HG03571 (cell line): ENCODE measurements around the gene PPP4R1.

Experiments used
- ATAC-seq: cut with Tn5 transposase; IDR thresholded peaks from one replicate; pipeline ENCODE4 v1.9.1; 2021; ENCODE audit not compliant: unreplicated experiment

Gene PPP4R1

GRCh38 chr18:9516437-9517064, 97.8 kb downstream of the PPP4R1 start:
- ATAC-seq, result no peak

DNA sequence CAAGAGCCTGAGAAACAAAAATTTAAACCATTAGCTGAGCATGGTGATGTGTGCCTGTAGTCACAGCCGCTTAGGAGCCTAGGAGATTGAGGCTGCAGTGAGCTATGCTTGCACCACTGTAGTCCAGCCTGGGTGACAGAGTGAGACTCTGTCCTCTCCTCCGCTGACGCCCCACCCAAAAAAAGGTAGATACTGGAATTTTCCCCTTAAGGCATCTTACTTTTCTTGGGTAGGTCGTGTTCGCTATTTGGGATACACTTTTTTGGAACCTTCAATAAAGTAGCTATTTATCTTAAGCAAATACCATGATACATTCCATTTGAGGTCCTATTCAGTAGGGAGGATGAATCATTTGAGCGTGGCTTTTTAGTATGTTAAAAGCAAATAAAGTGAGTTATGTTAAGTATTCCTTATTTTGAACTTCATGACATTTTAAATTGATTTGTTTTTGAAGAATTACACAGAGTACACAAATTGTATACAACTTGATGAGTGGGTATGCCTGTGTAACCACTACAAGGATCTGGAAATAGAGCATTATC, 100.3 kb downstream of the PPP4R1 start:
- no peak for ATAC-seq

DNA sequence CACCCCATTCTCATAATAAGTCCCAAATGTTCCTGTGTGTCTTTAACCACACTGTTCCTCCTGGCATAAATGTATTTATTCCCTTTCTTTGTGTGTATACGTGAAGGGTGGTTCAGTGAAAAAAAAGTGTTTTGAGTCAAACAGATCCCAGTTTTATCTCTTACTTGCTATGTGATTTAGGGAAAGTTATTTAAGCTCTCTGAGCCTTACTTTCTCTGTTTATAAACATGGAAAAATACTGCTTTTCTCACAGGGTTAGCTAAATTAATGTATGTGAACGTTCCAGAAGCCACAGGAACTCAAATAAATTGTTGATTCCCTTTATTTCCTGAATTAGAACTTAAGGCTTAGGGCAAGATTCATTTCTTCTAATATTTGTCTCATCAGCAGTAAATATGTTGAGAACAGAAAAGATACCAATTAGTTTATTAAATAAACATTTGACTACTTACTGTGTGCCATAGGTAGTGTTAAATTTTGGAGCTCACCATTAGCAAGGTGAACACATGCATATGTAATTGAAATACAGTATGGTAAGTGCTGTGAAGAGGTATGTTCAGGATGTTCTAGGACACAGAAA, 105.8 kb downstream of the PPP4R1 start:
- ATAC-seq, result no peak

DNA sequence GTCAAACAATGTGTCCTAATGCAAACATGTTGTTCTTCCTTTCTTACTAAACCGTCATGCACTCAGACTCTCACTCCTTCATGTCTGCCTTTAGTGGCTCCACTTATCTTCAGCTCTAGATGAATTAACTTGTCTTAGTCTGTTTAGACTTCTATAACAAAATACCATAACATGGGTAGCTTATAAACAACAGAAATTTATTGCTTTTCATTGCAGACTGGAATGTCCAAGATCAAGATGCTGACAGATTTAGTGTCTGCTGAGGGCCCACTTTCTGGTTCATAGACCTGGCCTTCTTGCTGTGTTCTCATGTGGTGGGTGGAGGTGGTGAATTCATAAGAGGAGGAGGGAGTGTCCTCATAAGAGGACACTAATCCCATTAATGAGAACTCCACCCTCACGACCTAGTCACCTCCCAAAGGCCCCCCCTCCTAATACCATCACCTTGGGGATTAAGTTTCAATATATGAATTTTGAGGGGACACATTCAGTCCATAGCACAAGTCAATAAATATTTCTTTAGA, 106.7 kb downstream of the PPP4R1 start:
- ATAC-seq, result no peak

DNA sequence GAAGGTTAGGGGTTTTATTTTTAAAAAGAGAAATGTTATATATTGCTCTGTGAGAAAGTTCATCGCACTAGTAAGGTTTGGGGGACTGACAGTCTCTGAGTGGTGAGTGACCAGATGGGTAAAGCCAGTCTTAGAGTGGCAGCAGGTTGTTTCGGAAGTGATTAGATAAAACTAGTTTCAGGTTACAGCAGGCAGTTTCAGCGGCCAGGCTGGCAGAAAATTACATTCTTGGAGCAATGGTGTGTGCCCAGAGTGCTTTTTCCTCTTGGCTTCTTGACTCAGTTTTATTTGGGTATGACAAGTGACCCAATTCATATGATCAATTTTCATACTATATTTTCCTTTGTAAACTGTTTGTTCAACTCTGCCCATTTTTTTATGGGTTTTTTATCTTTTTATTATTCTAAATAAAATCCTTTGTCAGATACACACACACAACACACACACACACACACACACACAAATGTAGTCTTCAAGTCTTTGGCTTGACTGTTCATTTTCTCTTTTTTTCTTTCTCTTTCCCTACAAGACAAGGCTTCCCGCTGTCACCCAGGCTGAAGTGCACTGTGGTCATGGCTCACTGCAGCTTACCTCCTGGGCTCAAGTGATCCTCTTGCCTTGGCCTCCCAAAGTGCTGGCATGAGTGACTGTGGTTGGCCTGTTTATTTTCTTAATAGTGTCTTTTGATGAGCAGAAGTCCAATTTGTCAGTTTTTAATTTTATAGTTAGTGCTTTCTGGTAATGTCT, 108.1 kb downstream of the PPP4R1 start:
- no peak for ATAC-seq
